Keratinocyte (primary cell): Measurements from ENCODE around the gene ROBO2. TPM values are rescaled to one million over a fixed set of nuclear protein-coding genes. Genes with fewer than 3 reads are reported as not detected.
"Not testable (repeated sequence)": the region's sequence is repeated elsewhere in the genome, so short reads cannot be mapped to it uniquely, and the experiment has no call there.

Source experiments
- DNase-seq: peaks from one replicate; pipeline ENCODE4 v3.0.0-alpha.2; 2011; ENCODE audit warnings: low read depth, missing footprints, low spot score
- FAIRE-seq: peaks from 2 replicates; lab custom pipeline; 2011; peaks lifted over from hg19 to GRCh38; lab: Jason Lieb, UNC
- H2AFZ ChIP-seq: 2 replicates; pipeline ENCODE4 v1.6.0; 2012; ENCODE audit warnings: low read length, control low read depth, inconsistent platforms; ENCODE audit not compliant: control insufficient read depth
- H3K27ac ChIP-seq: 2 replicates; pipeline ENCODE4 v1.5.1; 2011; ENCODE audit warnings: low read length; ENCODE audit not compliant: control insufficient read depth, insufficient read depth
- H3K27me3 ChIP-seq: 3 replicates; pipeline ENCODE4 v1.6.0; 2011; ENCODE audit warnings: low read length; ENCODE audit not compliant: control insufficient read depth, insufficient read depth; ENCODE audit errors: extremely low read depth
- H3K36me3 ChIP-seq, 2 experiments: 2 replicates in 1 of 2; 3 replicates in 1 of 2; pipeline ENCODE4 v1.5.1; 2011; ENCODE audit warnings: low read length in 2 of 2, mild to moderate bottlenecking in 1 of 2; ENCODE audit not compliant: control insufficient read depth in 2 of 2, insufficient read depth in 2 of 2; ENCODE audit errors: extremely low read depth in 1 of 2
- H3K4me1 ChIP-seq: 3 replicates; pipeline ENCODE4 v1.5.1; 2011; ENCODE audit warnings: low read length; ENCODE audit not compliant: control insufficient read depth, insufficient read depth; ENCODE audit errors: extremely low read depth
- H3K4me2 ChIP-seq: 3 replicates; pipeline ENCODE4 v1.6.0; 2011; ENCODE audit warnings: low read depth, low read length; ENCODE audit not compliant: control insufficient read depth, insufficient read depth; ENCODE audit errors: extremely low read depth
- H3K4me3 ChIP-seq, 3 experiments: fragments of 200-600 bp in 1 of 3; sonication (generic) in 1 of 3; 2 replicates in 2 of 3; 3 replicates in 1 of 3; pipeline ENCODE4 v1.5.1; 2011 to 2016; ENCODE audit warnings: low read length in 3 of 3, mild to moderate bottlenecking in 3 of 3, control low read depth in 2 of 3, inconsistent platforms in 1 of 3, low read depth in 1 of 3, mixed read lengths in 1 of 3, mixed run types in 1 of 3, moderate library complexity in 1 of 3; ENCODE audit not compliant: control insufficient read depth in 2 of 3, insufficient read depth in 2 of 3; ENCODE audit errors: extremely low read depth in 1 of 3
- H3K79me2 ChIP-seq: 2 replicates; pipeline ENCODE4 v1.6.0; 2012; ENCODE audit warnings: low read length; ENCODE audit not compliant: control insufficient read depth, insufficient read depth
- H3K9ac ChIP-seq: 3 replicates; pipeline ENCODE4 v1.6.0; 2011; ENCODE audit warnings: low read length; ENCODE audit not compliant: control insufficient read depth, insufficient read depth; ENCODE audit errors: extremely low read depth
- H3K9me1 ChIP-seq: 3 replicates; pipeline ENCODE4 v1.6.0; 2011; ENCODE audit warnings: low read length; ENCODE audit not compliant: control insufficient read depth, insufficient read depth; ENCODE audit errors: extremely low read depth
- H3K9me3 ChIP-seq: 2 replicates; pipeline ENCODE4 v1.5.1; 2012; ENCODE audit warnings: low read depth, low read length; ENCODE audit not compliant: control insufficient read depth
- H4K20me1 ChIP-seq: 3 replicates; pipeline ENCODE4 v1.6.0; 2011; ENCODE audit warnings: low read length; ENCODE audit not compliant: control insufficient read depth, insufficient read depth; ENCODE audit errors: extremely low read depth
- CTCF ChIP-seq, 3 experiments: IDR thresholded peaks in 1 of 3; conservative IDR thresholded peaks in 1 of 3; optimal IDR thresholded peaks in 1 of 3; 2 replicates in 2 of 3; 3 replicates in 1 of 3; pipeline versions ENCODE3 to v1.5.1; 2011; ENCODE audit warnings: low read length in 3 of 3, mild to moderate bottlenecking in 3 of 3, moderate library complexity in 2 of 3, control low read depth in 1 of 3, inconsistent platforms in 1 of 3; ENCODE audit not compliant: insufficient read depth in 2 of 3; ENCODE audit errors: extremely low read depth in 1 of 3
- EZH2 ChIP-seq: IDR thresholded peaks from one replicate; pipeline ENCODE4 v1.6.1; 2012; ENCODE audit warnings: inconsistent platforms, mild to moderate bottlenecking, low read length, moderate library complexity
- dilution Hi-C: fragments of 300-500 bp; cut with MboI; formaldehyde crosslinking; loops from one replicate; pipeline ENCODE4 v1.7.0; 2020; ENCODE audit warnings: low sequenced_read_pairs; ENCODE audit not compliant: extremely low pct_ligation_motif_present
- polyA plus RNA-seq, 5 experiments: library from polyadenylated mRNA; depleted of rRNA in 3 of 5; stranded (reverse) in 3 of 5; stranded (forward) in 1 of 5; unstranded in 1 of 5; fragments of >200 nt; gene quantifications; 1 replicate in 1 of 5; 2 replicates in 3 of 5; 3 replicates in 1 of 5; pipeline versions ENCODE4 v1.2.1 to v1.2.3, GENCODE V29; 2011 to 2012; ENCODE audit warnings: missing spikeins in 2 of 5, low read depth in 1 of 5, low replicate concordance in 1 of 5

Gene ROBO2
- polyA plus RNA-seq, 1 donor (not counting 4 experiments of a cell fraction or from before 2014, with no cell fraction given): 0.30 TPM

- no peak for FAIRE-seq
- dilution Hi-C loops: no loop called here
- TF ChIP-seq EZH2 (no peak), CTCF (optimal IDR thresholded peaks at IDR 0.05 in 1 of 3, IDR thresholded peaks at IDR 0.05 in 1 of 3, conservative IDR thresholded peaks at IDR 0.05 in 1 of 3; ENCODE audit: extremely low read depth in 1 of 3, insufficient read depth in 2 of 3, low read length in 3 of 3) (no peak)
Observed at GRCh38 chr3:77407441-77407840, 367.5 kb downstream of the ROBO2 start.

GRCh38 chr3:77410334-77410733 lies 370.4 kb downstream of the ROBO2 start:
- FAIRE-seq, H3K9me3 ChIP-seq, H3K27me3 ChIP-seq, H3K79me2 ChIP-seq, dilution Hi-C loops, H3K4me2 ChIP-seq, H3K27ac ChIP-seq, H4K20me1 ChIP-seq, H3K36me3 ChIP-seq, DNase-seq, H2AFZ ChIP-seq, H3K9ac ChIP-seq, H3K9me1 ChIP-seq, H3K4me3 ChIP-seq: not testable (repeated sequence)
- H3K4me1 ChIP-seq: peaks cover 15% of the 10 kb centered on the region

More at GRCh38 chr3:77407441-77407840, 367.5 kb downstream of the ROBO2 start:
- Histone ChIP-seq H3K9me1 (no peaks in the 10 kb centered on the region), H2AFZ (no peak overlapping the region), H3K27me3 (no peaks in the 10 kb centered on the region), H3K4me1 (peaks cover 12% of the 10 kb centered on the region), H3K4me3 (no peak overlapping the region), H3K9ac (no peak overlapping the region), H3K27ac (no peak overlapping the region), H3K4me2 (no peak overlapping the region), H4K20me1 (no peaks in the 10 kb centered on the region), H3K36me3 (no peaks in the 10 kb centered on the region), H3K9me3 (no peaks in the 10 kb centered on the region), H3K79me2 (no peaks in the 10 kb centered on the region)
- DNase-seq: no peak

DNA sequence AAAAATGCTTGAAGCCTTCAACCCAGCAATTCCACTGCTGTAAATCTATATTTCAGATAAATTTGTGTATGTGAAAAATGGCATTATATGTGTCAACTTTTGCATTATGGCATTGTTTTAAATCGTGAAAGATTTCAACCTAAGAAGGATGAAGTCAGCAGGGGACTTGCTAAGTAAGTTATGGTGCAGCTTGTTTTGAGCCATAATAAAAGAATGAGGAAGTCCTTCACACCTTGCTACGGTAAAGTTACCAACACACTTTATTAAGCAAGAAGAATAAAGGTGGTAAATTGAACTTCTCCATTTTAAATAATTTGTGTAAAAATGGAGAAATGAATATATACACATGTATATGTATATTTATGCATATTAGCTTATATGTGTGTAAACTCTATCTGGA lies 371.4 kb downstream of the ROBO2 start:
- Histone ChIP-seq H3K9ac (no peak overlapping the region), H3K79me2 (no peaks in the 10 kb centered on the region), H3K4me1 (peaks cover 17% of the 10 kb centered on the region), H3K27ac (no peak overlapping the region), H3K9me3 (no peaks in the 10 kb centered on the region), H3K4me3 (no peak overlapping the region), H2AFZ (no peak overlapping the region), H3K27me3 (no peaks in the 10 kb centered on the region), H3K4me2 (peak overlapping the region; percentile 23), H4K20me1 (no peaks in the 10 kb centered on the region), H3K9me1 (no peaks in the 10 kb centered on the region), H3K36me3 (no peaks in the 10 kb centered on the region)
- FAIRE-seq: no peak
- no peak for TF ChIP-seq EZH2
- TF ChIP-seq CTCF (optimal IDR thresholded peaks at IDR 0.05 in 1 of 3, IDR thresholded peaks at IDR 0.05 in 1 of 3, conservative IDR thresholded peaks at IDR 0.05 in 1 of 3; ENCODE audit: extremely low read depth in 1 of 3, insufficient read depth in 2 of 3, low read length in 3 of 3): no peak
- dilution Hi-C loops: no loop called here
- peak; percentile 35 for DNase-seq
